Endothelial cell of umbilical vein (primary cell): Measurements from ENCODE around the gene PPP1R15B. TPM values are rescaled to one million over a fixed set of nuclear protein-coding genes. Genes with fewer than 3 reads are reported as not detected.
A peak's percentile ranks its signal among the peaks of the same experiment; 100 is the strongest.

Experiments used
- BruUV-seq: library from RNA; stranded (reverse); fragments of 400-500 nt; replicated peaks from 2 replicates; lab custom pipeline; 2021; lab: Mats Ljungman, UMichigan
- CTCF ChIA-PET: fragments of 300-600, 350-600 bp; sonication (Branson Sonifier 250); formaldehyde crosslinking; loops from one replicate; lab custom pipeline; 2021; ENCODE audit warnings: antibody characterized with exemption, inconsistent platforms; lab: Charles Lee
- POLR2A ChIA-PET: fragments of 300-600, 350-600 bp; sonication (Branson Sonifier 250); formaldehyde crosslinking; loops from one replicate; lab custom pipeline; 2021; ENCODE audit warnings: antibody characterized with exemption, inconsistent platforms; lab: Charles Lee
- DNase-seq: peaks from one replicate; pipeline ENCODE4 v3.0.0-alpha.2; 2011; ENCODE audit warnings: low read depth, low spot score
- FAIRE-seq: peaks from 2 replicates; lab custom pipeline; 2011; peaks lifted over from hg19 to GRCh38; lab: Jason Lieb, UNC
- H2AFZ ChIP-seq: 2 replicates; pipeline ENCODE4 v1.6.0; 2012; ENCODE audit warnings: low read depth, low read length, control low read depth, inconsistent platforms
- H3K27ac ChIP-seq: 2 replicates; pipeline ENCODE4 v1.5.1; 2011; ENCODE audit warnings: low read depth, mild to moderate bottlenecking, control low read depth, low read length, moderate library complexity; ENCODE audit not compliant: insufficient read depth
- H3K27me3 ChIP-seq, 2 experiments: 2 replicates each; pipeline versions ENCODE4 v1.6.0 to v1.6.1; 2011; ENCODE audit warnings: low read length in 2 of 2, mixed read lengths in 1 of 2; ENCODE audit not compliant: control insufficient read depth in 2 of 2, insufficient read depth in 2 of 2
- H3K36me3 ChIP-seq, 2 experiments: 2 replicates in 1 of 2; 3 replicates in 1 of 2; pipeline ENCODE4 v1.5.1; 2011; ENCODE audit warnings: low read length in 2 of 2, mild to moderate bottlenecking in 1 of 2, moderate library complexity in 1 of 2; ENCODE audit not compliant: control insufficient read depth in 2 of 2, insufficient read depth in 2 of 2; ENCODE audit errors: extremely low read depth in 1 of 2
- H3K4me1 ChIP-seq: 3 replicates; pipeline ENCODE4 v1.5.1; 2011; ENCODE audit warnings: mild to moderate bottlenecking, low read length; ENCODE audit not compliant: control insufficient read depth, insufficient read depth; ENCODE audit errors: extremely low read depth
- H3K4me2 ChIP-seq: 2 replicates; pipeline ENCODE4 v1.6.1; 2011; ENCODE audit warnings: low read length, control low read depth, mixed read lengths; ENCODE audit not compliant: insufficient read depth
- H3K4me3 ChIP-seq, 3 experiments: fragments of 200-600 bp in 1 of 3; sonication (generic), shearing (Covaris generic) in 1 of 3; replicated peaks in 1 of 3; 2 replicates each; pipeline ENCODE4 v1.5.1; 2011 to 2016; ENCODE audit warnings: control low read depth in 3 of 3, low read length in 3 of 3, mild to moderate bottlenecking in 2 of 3, inconsistent platforms in 1 of 3, low read depth in 1 of 3, moderate library complexity in 1 of 3; ENCODE audit not compliant: insufficient read depth in 1 of 3
- H3K79me2 ChIP-seq: 2 replicates; pipeline ENCODE4 v1.6.0; 2012; ENCODE audit warnings: low read length, inconsistent platforms; ENCODE audit not compliant: control insufficient read depth, insufficient read depth
- H3K9ac ChIP-seq: replicated peaks from 2 replicates; pipeline ENCODE3; 2011; ENCODE audit warnings: low read length, control low read depth; ENCODE audit not compliant: insufficient read depth; ENCODE audit errors: extremely low read depth
- H3K9me1 ChIP-seq: replicated peaks from 3 replicates; pipeline ENCODE4 v1.6.0; 2011; ENCODE audit warnings: mild to moderate bottlenecking, low read length; ENCODE audit not compliant: control insufficient read depth, insufficient read depth; ENCODE audit errors: extremely low read depth
- H3K9me3 ChIP-seq: replicated peaks from 2 replicates; pipeline ENCODE4 v1.5.1; 2012; ENCODE audit warnings: low read length, inconsistent platforms; ENCODE audit not compliant: control insufficient read depth, insufficient read depth
- H4K20me1 ChIP-seq: replicated peaks from 2 replicates; pipeline ENCODE3; 2011; ENCODE audit warnings: mild to moderate bottlenecking, low read length; ENCODE audit not compliant: control insufficient read depth, insufficient read depth; ENCODE audit errors: extremely low read depth
- EZH2 ChIP-seq: IDR thresholded peaks from 2 replicates; pipeline ENCODE4 v1.6.1; 2012; ENCODE audit warnings: borderline replicate concordance, low read depth, mild to moderate bottlenecking, moderate library complexity, low read length, inconsistent platforms; ENCODE audit not compliant: severe bottlenecking
- FOS ChIP-seq: IDR thresholded peaks from 2 replicates; pipeline ENCODE4 v1.6.1; 2011; ENCODE audit warnings: mild to moderate bottlenecking, low read length, moderate library complexity, borderline replicate concordance; ENCODE audit not compliant: insufficient read depth
- GATA2 ChIP-seq: IDR thresholded peaks from 2 replicates; pipeline ENCODE4 v1.7.0; 2011; ENCODE audit warnings: low read depth, mild to moderate bottlenecking, moderate library complexity, mixed read lengths, low read length; ENCODE audit not compliant: insufficient read length, insufficient read depth
- JUN ChIP-seq: IDR thresholded peaks from 2 replicates; pipeline ENCODE4 v1.6.1; 2011; ENCODE audit warnings: borderline replicate concordance, low read depth; ENCODE audit not compliant: insufficient read length, insufficient read depth
- MYC ChIP-seq: IDR thresholded peaks from one replicate; pipeline ENCODE4 v1.6.1; 2011; ENCODE audit warnings: mild to moderate bottlenecking, low read depth, low read length
- POLR2A ChIP-seq: IDR thresholded peaks from 2 replicates; pipeline ENCODE4 v1.6.1; 2012; ENCODE audit warnings: low read depth, mild to moderate bottlenecking, control low read depth, low read length
- POLR2AphosphoS5 ChIP-seq: IDR thresholded peaks from 2 replicates; pipeline ENCODE4 v1.6.1; 2012; ENCODE audit warnings: low read depth, mild to moderate bottlenecking, control low read depth, low read length, moderate library complexity; ENCODE audit not compliant: insufficient read depth
- dilution Hi-C: fragments of 300-500 bp; cut with MboI; formaldehyde crosslinking; loops from one replicate; pipeline ENCODE4 v1.15.0; 2019; ENCODE audit warnings: low sequenced_read_pairs; ENCODE audit not compliant: extremely low pct_ligation_motif_present
- intact Hi-C: fragments of 100-400 bp; cut with micrococcal nuclease; formaldehyde crosslinking; loops from one replicate; pipeline ENCODE4 v1.10.0; 2022
- polyA plus RNA-seq, 4 experiments: library from polyadenylated mRNA; depleted of rRNA in 3 of 4; stranded (reverse) in 3 of 4; unstranded in 1 of 4; fragments of >200 nt; gene quantifications; 2 replicates each; pipeline versions ENCODE4 v1.2.1 to v1.2.3, GENCODE V29; 2011 to 2012; ENCODE audit warnings: missing spikeins in 1 of 4
- total RNA-seq: library from RNA; stranded (reverse); gene quantifications from 2 replicates; pipeline ENCODE4 v1.2.3, GENCODE V29; 2021
- TF ChIP-seq, protein P1 (sequence below), 2 donors: IDR thresholded peaks; 1 replicate in 1 of 2; 2 replicates in 1 of 2; pipeline ENCODE4 v1.5.1; 2011; ENCODE audit warnings: low read length in 2 of 2, mild to moderate bottlenecking in 2 of 2, moderate library complexity in 2 of 2, control low read depth in 1 of 2, inconsistent platforms in 1 of 2, low read depth in 1 of 2; ENCODE audit not compliant: insufficient read depth in 1 of 2; ENCODE audit errors: extremely low read depth in 1 of 2
- TF ChIP-seq, protein P2 (sequence below): IDR thresholded peaks from 2 replicates; pipeline ENCODE4 v1.6.1; 2011; ENCODE audit not compliant: insufficient read depth, insufficient read length

The PPP1R15B gene
- total and polyA plus RNA-seq, 2 donors (not counting 3 experiments of a cell fraction or from before 2014, with no cell fraction given) = 16.8 to 39.8 TPM

DNA sequence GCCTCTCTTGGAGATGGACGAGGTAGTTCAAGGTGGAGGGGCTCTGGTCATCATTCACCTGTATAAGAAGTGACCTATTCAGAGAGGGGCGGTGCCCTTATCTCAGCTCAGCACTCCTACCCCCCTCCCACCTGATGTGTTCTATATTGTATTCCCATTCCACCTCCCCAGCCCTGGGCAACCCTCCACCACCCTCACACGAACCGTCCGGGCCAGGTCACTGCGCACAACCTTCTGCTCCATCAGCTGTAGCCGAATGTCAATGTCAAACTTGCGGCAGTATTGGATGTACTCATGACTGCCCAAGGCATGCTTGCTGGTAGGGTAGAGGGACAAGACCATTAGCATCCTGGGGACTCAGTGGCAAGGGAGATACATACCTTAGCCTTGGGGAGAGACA lies 48.7 kb upstream of the PPP1R15B start:
- H3K9me3 ChIP-seq = no peaks in the 10 kb centered on the region
- ChIA-PET CTCF (interaction anchor here (1.4 to 9.2 kb wide), 4 partner anchors 15 to 43 kb away, joined by 4 to 94 read pairs (median 10); partner anchors contain the start of gene PIK3C2B), POLR2A (no interaction called here)
- H4K20me1 ChIP-seq = no peaks in the 10 kb centered on the region
- no peak overlapping the region for H3K4me3 ChIP-seq
- TF ChIP-seq, protein P1, sequence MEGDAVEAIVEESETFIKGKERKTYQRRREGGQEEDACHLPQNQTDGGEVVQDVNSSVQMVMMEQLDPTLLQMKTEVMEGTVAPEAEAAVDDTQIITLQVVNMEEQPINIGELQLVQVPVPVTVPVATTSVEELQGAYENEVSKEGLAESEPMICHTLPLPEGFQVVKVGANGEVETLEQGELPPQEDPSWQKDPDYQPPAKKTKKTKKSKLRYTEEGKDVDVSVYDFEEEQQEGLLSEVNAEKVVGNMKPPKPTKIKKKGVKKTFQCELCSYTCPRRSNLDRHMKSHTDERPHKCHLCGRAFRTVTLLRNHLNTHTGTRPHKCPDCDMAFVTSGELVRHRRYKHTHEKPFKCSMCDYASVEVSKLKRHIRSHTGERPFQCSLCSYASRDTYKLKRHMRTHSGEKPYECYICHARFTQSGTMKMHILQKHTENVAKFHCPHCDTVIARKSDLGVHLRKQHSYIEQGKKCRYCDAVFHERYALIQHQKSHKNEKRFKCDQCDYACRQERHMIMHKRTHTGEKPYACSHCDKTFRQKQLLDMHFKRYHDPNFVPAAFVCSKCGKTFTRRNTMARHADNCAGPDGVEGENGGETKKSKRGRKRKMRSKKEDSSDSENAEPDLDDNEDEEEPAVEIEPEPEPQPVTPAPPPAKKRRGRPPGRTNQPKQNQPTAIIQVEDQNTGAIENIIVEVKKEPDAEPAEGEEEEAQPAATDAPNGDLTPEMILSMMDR (IDR thresholded peaks at IDR 0.05; ENCODE audit: extremely low read depth in 1 of 2, insufficient read depth in 1 of 2, low read depth in 1 of 2, low read length in 2 of 2) = no peak
- TF ChIP-seq POLR2A = no peak
- TF ChIP-seq, protein P2, sequence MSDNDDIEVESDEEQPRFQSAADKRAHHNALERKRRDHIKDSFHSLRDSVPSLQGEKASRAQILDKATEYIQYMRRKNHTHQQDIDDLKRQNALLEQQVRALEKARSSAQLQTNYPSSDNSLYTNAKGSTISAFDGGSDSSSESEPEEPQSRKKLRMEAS = no peak
- no peak for TF ChIP-seq FOS
- no peak for TF ChIP-seq MYC
- TF ChIP-seq EZH2 = no peak
- TF ChIP-seq POLR2AphosphoS5 = no peak
- no peak for TF ChIP-seq JUN
- TF ChIP-seq GATA2 = no peak
- FAIRE-seq (no peak), DNase-seq (no peak)
- peaks cover 0 to 32% of the 10 kb centered on the region in 2 experiments for H3K36me3 ChIP-seq
- no peaks in the 10 kb centered on the region for H3K79me2 ChIP-seq
- H3K27me3 ChIP-seq = no peaks in the 10 kb centered on the region
- intact Hi-C loops = no loop called here
- no peak overlapping the region for H3K9ac ChIP-seq
- H3K27ac ChIP-seq = peak overlapping the region; percentile 94
- no peaks in the 10 kb centered on the region for H3K9me1 ChIP-seq
- no peak overlapping the region for H3K4me2 ChIP-seq
- dilution Hi-C loops = no loop called here
- H2AFZ ChIP-seq = no peak overlapping the region
- peaks cover 50% of the 10 kb centered on the region for H3K4me1 ChIP-seq
- no TSS peak for BruUV-seq
